ENCODE results near the gene METTL27.
"Not testable (repeated sequence)": the region's sequence is repeated elsewhere in the genome, so short reads cannot be mapped to it uniquely, and the experiment has no call there.

METTL27 gene

DNA sequence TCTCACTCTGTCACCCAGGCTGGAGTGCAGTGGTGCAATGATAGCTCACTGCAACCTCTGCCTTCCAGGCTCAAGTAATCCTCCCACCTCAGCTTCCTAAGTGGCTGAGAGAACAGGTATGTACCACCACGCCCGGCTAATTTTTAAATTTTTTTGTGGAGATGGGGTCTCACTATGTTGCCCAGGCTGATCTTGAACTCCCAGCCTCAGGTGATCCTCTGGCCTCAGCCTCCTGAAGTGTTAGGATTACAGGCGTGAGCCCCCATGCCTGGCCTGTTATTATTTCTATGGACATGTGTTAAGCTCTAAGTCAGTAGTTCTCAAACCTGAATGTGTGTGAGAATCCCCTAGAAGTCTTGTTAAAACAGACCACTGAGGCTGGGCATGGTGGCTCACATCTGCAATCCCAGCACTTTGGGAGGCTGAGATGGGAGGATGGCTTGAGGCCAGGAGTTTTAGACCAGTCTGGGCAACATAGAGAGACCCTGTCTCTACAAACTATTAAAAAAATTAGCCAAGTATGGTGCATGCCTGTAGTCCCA, 43.2 kb upstream of the METTL27 start:
- Histone ChIP-seq H3K9ac (ENCODE audit: low read length) (no peak overlapping the region), H3K4me2 (ENCODE audit: low read depth, low read length, poor library complexity, severe bottlenecking) (no peak overlapping the region), H3K9me2 (replicated peaks; ENCODE audit: insufficient read depth, low read length) (no peaks in the 10 kb centered on the region)

DNA sequence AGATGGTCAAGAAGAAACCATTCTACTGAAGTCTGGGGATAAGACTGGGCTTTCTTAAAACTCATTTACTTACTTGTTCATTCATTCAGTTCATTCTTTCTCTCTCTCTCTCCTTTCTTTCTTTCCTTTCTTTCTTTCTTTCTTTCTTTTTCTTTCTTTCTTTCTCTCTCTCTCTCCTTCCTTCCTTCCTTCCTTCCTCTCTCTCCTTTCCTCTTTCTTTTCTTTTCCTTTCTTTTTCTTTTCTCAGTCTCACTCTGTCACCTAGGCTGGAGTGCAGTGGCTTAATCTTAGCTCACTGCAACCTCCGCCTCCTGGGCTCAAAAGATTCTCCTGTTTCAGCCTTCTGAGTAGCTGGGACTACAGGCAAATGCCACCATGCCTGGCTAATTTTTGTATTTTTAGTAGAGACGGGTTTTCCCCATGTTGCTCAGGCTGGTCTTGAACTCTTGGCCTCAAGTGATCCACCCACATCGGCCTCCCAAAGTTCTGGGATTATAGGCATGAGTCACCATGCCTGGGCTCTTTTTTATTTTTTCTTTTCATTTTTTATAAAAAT, 42.6 kb upstream of the METTL27 start:
- H4K20me1 ChIP-seq (ENCODE audit: low read depth, low read length); H3F3A ChIP-seq (ENCODE audit: insufficient read depth); H3K9me2 ChIP-seq (replicated peaks; ENCODE audit: insufficient read depth, low read length); H3K9me3 ChIP-seq (ENCODE audit: insufficient read depth, low read length); H3K4me3 ChIP-seq (ENCODE audit: insufficient read depth, low read length, poor library complexity, severe bottlenecking); H3K4me2 ChIP-seq (ENCODE audit: low read depth, low read length, poor library complexity, severe bottlenecking); H3K27me3 ChIP-seq (ENCODE audit: low read length); H2AFZ ChIP-seq (ENCODE audit: low read depth, low read length, severe bottlenecking); H3K9ac ChIP-seq (ENCODE audit: low read length); H3K36me3 ChIP-seq (ENCODE audit: low read length); H3K79me2 ChIP-seq (ENCODE audit: insufficient read depth, low read length); H3K27ac ChIP-seq (ENCODE audit: low read depth, low read length): not testable (repeated sequence)

More for the DNA sequence above, 43.2 kb upstream of the METTL27 start:
- Histone ChIP-seq H3K4me3 (ENCODE audit: insufficient read depth, low read length, poor library complexity, severe bottlenecking) (no peak overlapping the region), H3K9me3 (ENCODE audit: insufficient read depth, low read length) (no peaks in the 10 kb centered on the region), H3K27ac (ENCODE audit: low read depth, low read length) (no peak overlapping the region), H3F3A (ENCODE audit: insufficient read depth) (no peaks in the 10 kb centered on the region), H3K27me3 (ENCODE audit: low read length) (no peaks in the 10 kb centered on the region), H3K79me2 (ENCODE audit: insufficient read depth, low read length) (no peaks in the 10 kb centered on the region), H4K20me1 (ENCODE audit: low read depth, low read length) (no peaks in the 10 kb centered on the region), H3K36me3 (ENCODE audit: low read length) (no peaks in the 10 kb centered on the region), H2AFZ (ENCODE audit: low read depth, low read length, severe bottlenecking) (no peak overlapping the region)
- TF ChIP-seq, protein P1, sequence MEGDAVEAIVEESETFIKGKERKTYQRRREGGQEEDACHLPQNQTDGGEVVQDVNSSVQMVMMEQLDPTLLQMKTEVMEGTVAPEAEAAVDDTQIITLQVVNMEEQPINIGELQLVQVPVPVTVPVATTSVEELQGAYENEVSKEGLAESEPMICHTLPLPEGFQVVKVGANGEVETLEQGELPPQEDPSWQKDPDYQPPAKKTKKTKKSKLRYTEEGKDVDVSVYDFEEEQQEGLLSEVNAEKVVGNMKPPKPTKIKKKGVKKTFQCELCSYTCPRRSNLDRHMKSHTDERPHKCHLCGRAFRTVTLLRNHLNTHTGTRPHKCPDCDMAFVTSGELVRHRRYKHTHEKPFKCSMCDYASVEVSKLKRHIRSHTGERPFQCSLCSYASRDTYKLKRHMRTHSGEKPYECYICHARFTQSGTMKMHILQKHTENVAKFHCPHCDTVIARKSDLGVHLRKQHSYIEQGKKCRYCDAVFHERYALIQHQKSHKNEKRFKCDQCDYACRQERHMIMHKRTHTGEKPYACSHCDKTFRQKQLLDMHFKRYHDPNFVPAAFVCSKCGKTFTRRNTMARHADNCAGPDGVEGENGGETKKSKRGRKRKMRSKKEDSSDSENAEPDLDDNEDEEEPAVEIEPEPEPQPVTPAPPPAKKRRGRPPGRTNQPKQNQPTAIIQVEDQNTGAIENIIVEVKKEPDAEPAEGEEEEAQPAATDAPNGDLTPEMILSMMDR (IDR thresholded peaks at IDR 0.05; ENCODE audit: insufficient read depth, low read length, poor library complexity, severe bottlenecking): no peak
- no peak for TF ChIP-seq EZH2phosphoT487 (conservative IDR thresholded peaks at IDR 0.05; ENCODE audit: low read length)

DNA sequence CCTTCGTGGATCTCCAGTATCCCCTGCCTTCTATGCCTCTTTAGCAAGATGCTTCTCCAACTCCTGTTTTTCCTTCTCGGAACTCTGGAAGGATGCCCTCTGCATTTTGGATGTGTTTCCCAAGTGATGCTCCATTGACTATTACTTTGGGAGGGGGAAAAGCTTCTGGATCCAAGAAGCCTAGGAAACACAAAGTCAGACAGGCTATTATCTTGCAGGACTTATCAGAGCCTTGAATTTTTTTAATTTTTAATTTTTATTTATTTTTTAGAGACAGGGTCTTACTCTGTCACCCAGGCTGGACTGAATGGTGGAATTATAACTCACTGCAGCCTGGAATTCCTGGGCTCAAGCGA, 39.7 kb upstream of the METTL27 start:
- Histone ChIP-seq H3F3A (ENCODE audit: insufficient read depth) (no peaks in the 10 kb centered on the region), H4K20me1 (ENCODE audit: low read depth, low read length) (no peaks in the 10 kb centered on the region), H3K27me3 (ENCODE audit: low read length) (peaks cover 3% of the 10 kb centered on the region; the same call in 1 of the 2 replicates), H3K9me2 (replicated peaks; ENCODE audit: insufficient read depth, low read length) (no peaks in the 10 kb centered on the region), H3K4me3 (ENCODE audit: insufficient read depth, low read length, poor library complexity, severe bottlenecking) (no peak overlapping the region), H2AFZ (ENCODE audit: low read depth, low read length, severe bottlenecking) (no peak overlapping the region), H3K36me3 (ENCODE audit: low read length) (no peaks in the 10 kb centered on the region), H3K27ac (ENCODE audit: low read depth, low read length) (no peak overlapping the region), H3K9ac (ENCODE audit: low read length) (no peak overlapping the region), H3K9me3 (ENCODE audit: insufficient read depth, low read length) (no peaks in the 10 kb centered on the region), H3K4me2 (ENCODE audit: low read depth, low read length, poor library complexity, severe bottlenecking) (no peak overlapping the region), H3K79me2 (ENCODE audit: insufficient read depth, low read length) (no peaks in the 10 kb centered on the region)
- TF ChIP-seq, protein P1 (IDR thresholded peaks at IDR 0.05; ENCODE audit: insufficient read depth, low read length, poor library complexity, severe bottlenecking): no peak
- TF ChIP-seq EZH2phosphoT487 (conservative IDR thresholded peaks at IDR 0.05; ENCODE audit: low read length): no peak

DNA sequence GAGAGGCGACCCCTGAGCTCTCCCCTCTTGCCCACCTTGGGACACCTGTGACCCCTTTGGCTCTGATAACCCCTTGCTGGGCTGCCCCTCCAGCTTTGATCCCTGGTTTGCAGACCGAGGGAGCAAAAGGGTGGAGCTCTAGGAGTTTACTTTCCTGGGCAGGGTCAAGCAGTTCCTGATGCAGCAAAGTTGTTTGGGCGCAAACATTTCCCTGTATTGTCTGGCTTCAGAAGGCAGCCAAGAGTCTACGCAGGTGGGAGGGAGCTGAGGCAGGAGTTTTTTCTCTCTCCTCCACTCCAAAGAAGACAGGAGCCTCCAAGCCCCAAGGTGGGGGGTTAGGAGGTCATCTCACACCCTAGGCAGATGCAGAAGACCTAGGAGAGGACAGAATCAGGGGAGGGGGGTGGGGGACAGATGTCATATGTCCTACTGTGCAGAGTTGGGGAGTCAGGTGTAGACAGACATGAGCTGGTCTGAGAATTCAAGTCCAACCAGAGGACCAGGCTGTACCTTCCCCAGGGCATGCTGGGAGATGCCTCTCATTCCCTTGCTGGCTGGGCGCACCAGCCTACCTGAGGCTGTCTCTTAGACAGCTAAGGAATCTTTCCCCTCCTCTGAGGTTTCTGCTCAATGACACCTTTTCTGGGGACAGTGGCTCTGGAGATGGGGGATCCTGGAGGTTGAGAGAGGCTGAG, 39.2 kb upstream of the METTL27 start:
- no peaks in the 10 kb centered on the region for H3K9me3 ChIP-seq (ENCODE audit: insufficient read depth, low read length)
- no peak for TF ChIP-seq EZH2phosphoT487 (conservative IDR thresholded peaks at IDR 0.05; ENCODE audit: low read length)
- TF ChIP-seq, protein P1 (IDR thresholded peaks at IDR 0.05; ENCODE audit: insufficient read depth, low read length, poor library complexity, severe bottlenecking): no peak
- no peaks in the 10 kb centered on the region for H3K36me3 ChIP-seq (ENCODE audit: low read length)
- H3F3A ChIP-seq (ENCODE audit: insufficient read depth): no peaks in the 10 kb centered on the region
- H3K9me2 ChIP-seq (replicated peaks; ENCODE audit: insufficient read depth, low read length): no peaks in the 10 kb centered on the region
- H3K4me2 ChIP-seq (ENCODE audit: low read depth, low read length, poor library complexity, severe bottlenecking): no peak overlapping the region
- no peak overlapping the region for H3K9ac ChIP-seq (ENCODE audit: low read length)
- no peaks in the 10 kb centered on the region for H4K20me1 ChIP-seq (ENCODE audit: low read depth, low read length)
- H3K27ac ChIP-seq (ENCODE audit: low read depth, low read length): no peak overlapping the region
- peaks cover 3% of the 10 kb centered on the region; the same call in 1 of the 2 replicates for H3K27me3 ChIP-seq (ENCODE audit: low read length)
- no peaks in the 10 kb centered on the region for H3K79me2 ChIP-seq (ENCODE audit: insufficient read depth, low read length)
- no peak overlapping the region for H2AFZ ChIP-seq (ENCODE audit: low read depth, low read length, severe bottlenecking)
- no peak overlapping the region for H3K4me3 ChIP-seq (ENCODE audit: insufficient read depth, low read length, poor library complexity, severe bottlenecking)

All from SU-DHL-6 (cell line).